Thoracic aorta (tissue), 2 donors: Measurements from ENCODE around the gene SETD2. TPM values are rescaled to one million over a fixed set of nuclear protein-coding genes. Genes with fewer than 3 reads are reported as not detected.

Experiments
- ATAC-seq: fragments of 150-250 bp; one replicate; pipeline ENCODE4 v1.8.0; 2017; ENCODE audit warnings: low read depth; ENCODE audit not compliant: insufficient number of reproducible peaks, low FRiP score
- DNase-seq: peaks from one replicate; pipeline ENCODE4 v3.0.0-alpha.2; 2020; ENCODE audit warnings: low spot score
- H3K27ac ChIP-seq, 2 donors: fragments of 200-600 bp; sonication (generic); 1 replicate in 1 of 2; 2 replicates in 1 of 2; pipeline ENCODE4 v1.5.1; 2016; ENCODE audit warnings: mild to moderate bottlenecking in 2 of 2, moderate library complexity in 2 of 2
- H3K27me3 ChIP-seq: fragments of 200-600 bp; sonication (generic); replicated peaks from 2 replicates; pipeline ENCODE4 v1.6.0; 2016; ENCODE audit warnings: mild to moderate bottlenecking; ENCODE audit not compliant: insufficient read depth
- H3K36me3 ChIP-seq: fragments of 200-600 bp; sonication (generic); one replicate; pipeline ENCODE4 v1.5.1; 2016
- H3K4me1 ChIP-seq, 2 donors: fragments of 200-600 bp; sonication (generic); 1 replicate in 1 of 2; 2 replicates in 1 of 2; pipeline versions ENCODE4 v1.5.1 to v1.6.0; 2016; ENCODE audit warnings: low read depth in 2 of 2, mild to moderate bottlenecking in 1 of 2; ENCODE audit not compliant: control insufficient read depth in 1 of 2
- H3K4me3 ChIP-seq: fragments of 200-600 bp; sonication (generic); 2 replicates; pipeline ENCODE4 v1.5.1; 2016; ENCODE audit warnings: mild to moderate bottlenecking
- H3K9me3 ChIP-seq: fragments of 200-600 bp; sonication (generic); 2 replicates; pipeline ENCODE4 v1.5.1; 2016
- CTCF ChIP-seq: fragments of 200-600 bp; sonication (generic); IDR thresholded peaks from one replicate; pipeline ENCODE4 v1.5.1; 2019; ENCODE audit warnings: antibody characterized with exemption
- total RNA-seq, 2 donors: library from RNA; depleted of rRNA; stranded (reverse); fragments of >200 nt; gene quantifications; one replicate each; pipeline versions ENCODE4 v1.1.0 to v1.2.3, GENCODE V29; 2016

The SETD2 gene
- total RNA-seq, 2 donors from 2014 or later, result 44.3 to 78.9 TPM

GRCh38 chr3:47003056-47003410 lies 160.9 kb downstream of the SETD2 start:
- DNase-seq (no peak), ATAC-seq (no peak)
- no peak for TF ChIP-seq CTCF
- H3K4me1 ChIP-seq, result no peaks in the 10 kb centered on the region
- H3K36me3 ChIP-seq, result peaks cover 27% of the 10 kb centered on the region
- H3K9me3 ChIP-seq, result no peaks in the 10 kb centered on the region
- H3K27ac ChIP-seq, result no peak overlapping the region
- H3K4me3 ChIP-seq, result no peak overlapping the region
- H3K27me3 ChIP-seq, result no peaks in the 10 kb centered on the region

GRCh38 chr3:47002171-47003055 lies 161.5 kb downstream of the SETD2 start:
- H3K36me3 ChIP-seq, result peaks cover 27% of the 10 kb centered on the region
- no peak for ATAC-seq
- no peaks in the 10 kb centered on the region for H3K9me3 ChIP-seq
- DNase-seq, result no peak
- TF ChIP-seq CTCF, result no peak
- H3K27me3 ChIP-seq, result no peaks in the 10 kb centered on the region
- no peaks in the 10 kb centered on the region for H3K4me1 ChIP-seq
- no peak overlapping the region for H3K27ac ChIP-seq
- H3K4me3 ChIP-seq, result no peak overlapping the region

DNA sequence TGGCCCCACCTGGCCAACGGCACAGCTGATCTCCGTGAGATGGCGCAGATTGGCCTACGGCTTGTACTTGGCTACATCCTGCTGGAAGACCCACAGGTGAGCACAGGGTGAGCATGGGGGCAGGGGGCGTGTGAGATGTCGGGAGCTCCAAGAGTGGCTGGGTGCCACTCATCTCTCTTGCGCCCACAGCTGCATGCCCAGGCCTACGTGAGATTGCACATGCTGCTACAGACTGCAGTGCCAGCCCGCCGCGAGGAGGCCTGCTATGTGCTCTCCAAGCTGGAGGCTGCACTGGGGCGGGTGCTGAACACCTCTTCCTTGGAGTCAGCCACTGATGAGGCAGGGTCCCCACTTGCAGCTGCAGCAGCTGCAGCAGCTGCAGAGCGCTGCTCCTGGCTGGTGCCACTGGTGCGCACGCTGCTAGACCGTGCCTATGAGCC lies 162.2 kb downstream of the SETD2 start:
- TF ChIP-seq CTCF, result no peak
- ATAC-seq, result no peak
- no peaks in the 10 kb centered on the region for H3K27me3 ChIP-seq
- DNase-seq, result no peak
- no peaks in the 10 kb centered on the region for H3K9me3 ChIP-seq
- no peaks in the 10 kb centered on the region for H3K4me1 ChIP-seq
- H3K27ac ChIP-seq, result no peak overlapping the region
- peaks cover 27% of the 10 kb centered on the region for H3K36me3 ChIP-seq
- no peak overlapping the region for H3K4me3 ChIP-seq

DNA sequence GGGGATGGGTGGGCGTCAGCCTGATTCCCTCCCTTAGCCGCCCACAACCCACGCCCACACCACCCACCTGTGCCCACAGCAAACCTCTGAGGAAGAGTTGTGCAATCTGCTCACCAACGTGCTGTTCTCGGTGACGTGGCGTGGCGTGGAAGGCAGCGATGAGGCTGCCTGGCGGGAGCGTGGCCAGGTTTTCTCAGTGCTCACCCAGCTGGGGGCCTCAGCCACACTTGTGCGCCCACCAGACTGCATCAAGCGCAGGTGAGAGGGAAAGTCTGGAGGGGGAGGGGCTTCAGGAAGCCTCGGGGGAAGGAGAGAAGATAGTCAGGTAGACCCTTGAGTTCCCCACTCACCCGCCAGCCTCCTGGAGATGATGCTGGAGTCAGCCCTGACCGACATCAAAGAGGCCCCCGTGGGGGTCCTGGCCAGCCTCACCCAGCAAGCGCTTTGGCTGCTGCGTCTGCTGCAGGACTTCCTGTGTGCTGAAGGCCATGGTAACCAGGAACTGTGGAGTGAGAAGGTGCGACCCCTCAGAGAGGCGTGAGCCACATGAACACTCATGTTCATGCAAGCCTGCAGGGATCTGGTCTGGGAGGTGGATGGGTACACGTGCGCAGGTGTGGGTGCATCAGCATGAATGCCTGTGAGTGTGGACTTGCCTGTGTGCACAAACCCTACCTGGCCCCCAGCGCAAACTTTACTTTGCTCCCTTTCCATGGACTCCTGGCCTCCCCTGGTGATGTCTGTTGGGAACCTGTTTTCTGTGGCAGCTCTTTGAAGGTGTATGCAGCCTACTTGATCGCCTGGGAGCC lies 162.8 kb downstream of the SETD2 start:
- H3K27ac ChIP-seq, result no peak overlapping the region
- no peaks in the 10 kb centered on the region for H3K9me3 ChIP-seq
- TF ChIP-seq CTCF, result no peak
- H3K4me3 ChIP-seq, result no peak overlapping the region
- H3K27me3 ChIP-seq, result no peaks in the 10 kb centered on the region
- DNase-seq (no peak), ATAC-seq (no peak)
- H3K36me3 ChIP-seq, result peaks cover 27% of the 10 kb centered on the region
- H3K4me1 ChIP-seq, result no peaks in the 10 kb centered on the region

GRCh38 chr3:47000198-47000815 lies 163.6 kb downstream of the SETD2 start:
- ATAC-seq (no peak), DNase-seq (no peak)
- H3K4me1 ChIP-seq, result no peaks in the 10 kb centered on the region

More at GRCh38 chr3:47000198-47000815, 163.6 kb downstream of the SETD2 start:
- no peak for TF ChIP-seq CTCF
- Histone ChIP-seq H3K4me3 (no peak overlapping the region), H3K9me3 (no peaks in the 10 kb centered on the region), H3K27ac (no peak overlapping the region), H3K27me3 (no peaks in the 10 kb centered on the region), H3K36me3 (peaks cover 27% of the 10 kb centered on the region)
